Measurements from ENCODE around the gene COTL1. TPM values are rescaled to one million over a fixed set of nuclear protein-coding genes. Genes with fewer than 3 reads are reported as not detected.

COTL1 gene
- total RNA-seq, 1 experiment from 2014 or later: 34.1 TPM

DNA sequence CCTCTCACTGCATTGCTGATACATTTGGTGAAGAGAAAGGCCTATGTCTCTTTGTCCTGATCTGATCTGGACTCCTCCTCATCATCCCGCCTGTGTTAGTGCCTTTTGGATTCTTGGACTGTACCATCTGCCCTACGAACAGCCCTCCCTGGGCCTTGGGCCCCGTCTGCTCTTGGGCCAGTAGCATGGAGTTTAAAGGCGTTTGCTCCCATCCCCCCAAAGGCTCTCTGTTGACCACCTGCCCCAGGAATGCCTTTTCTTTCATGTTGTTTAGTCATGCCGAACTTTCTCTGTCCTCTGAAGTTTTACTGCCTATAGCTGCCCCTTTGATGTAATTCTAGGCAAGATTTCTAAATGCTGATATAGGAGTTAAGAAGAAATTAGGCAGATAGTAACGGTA lies 82.5 kb downstream of the COTL1 start:
- POLR2A ChIA-PET (ENCODE audit: low non-redundant PET): no interaction called here
- no peak for TF ChIP-seq EZH2 (IDR thresholded peaks at IDR 0.05; ENCODE audit: borderline replicate concordance, low read depth, low read length, poor library complexity, severe bottlenecking)
- TF ChIP-seq, protein P1, sequence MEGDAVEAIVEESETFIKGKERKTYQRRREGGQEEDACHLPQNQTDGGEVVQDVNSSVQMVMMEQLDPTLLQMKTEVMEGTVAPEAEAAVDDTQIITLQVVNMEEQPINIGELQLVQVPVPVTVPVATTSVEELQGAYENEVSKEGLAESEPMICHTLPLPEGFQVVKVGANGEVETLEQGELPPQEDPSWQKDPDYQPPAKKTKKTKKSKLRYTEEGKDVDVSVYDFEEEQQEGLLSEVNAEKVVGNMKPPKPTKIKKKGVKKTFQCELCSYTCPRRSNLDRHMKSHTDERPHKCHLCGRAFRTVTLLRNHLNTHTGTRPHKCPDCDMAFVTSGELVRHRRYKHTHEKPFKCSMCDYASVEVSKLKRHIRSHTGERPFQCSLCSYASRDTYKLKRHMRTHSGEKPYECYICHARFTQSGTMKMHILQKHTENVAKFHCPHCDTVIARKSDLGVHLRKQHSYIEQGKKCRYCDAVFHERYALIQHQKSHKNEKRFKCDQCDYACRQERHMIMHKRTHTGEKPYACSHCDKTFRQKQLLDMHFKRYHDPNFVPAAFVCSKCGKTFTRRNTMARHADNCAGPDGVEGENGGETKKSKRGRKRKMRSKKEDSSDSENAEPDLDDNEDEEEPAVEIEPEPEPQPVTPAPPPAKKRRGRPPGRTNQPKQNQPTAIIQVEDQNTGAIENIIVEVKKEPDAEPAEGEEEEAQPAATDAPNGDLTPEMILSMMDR (conservative IDR thresholded peaks at IDR 0.05; ENCODE audit: low read depth, low read length): no peak
- Histone ChIP-seq H3K4me3 (ENCODE audit: low read depth, low read length, poor library complexity, severe bottlenecking) (no peak overlapping the region), H3K4me1 (ENCODE audit: insufficient read depth, low read length, poor library complexity, severe bottlenecking) (no peaks in the 10 kb centered on the region), H3K9me3 (ENCODE audit: low read depth, low read length, poor library complexity, severe bottlenecking) (no peaks in the 10 kb centered on the region), H3K27me3 (replicated peaks; ENCODE audit: insufficient read depth, low read depth, low read length, poor library complexity) (no peaks in the 10 kb centered on the region), H3K36me3 (ENCODE audit: insufficient read depth, low read length, poor library complexity, severe bottlenecking) (no peaks in the 10 kb centered on the region), H3K27ac (ENCODE audit: low read depth, low read length, poor library complexity, severe bottlenecking) (no peak overlapping the region)
- BruUV-seq (replicated peaks): no TSS peak
- DNase-seq (ENCODE audit: low spot score): no peak
- intact Hi-C loops (cut with micrococcal nuclease; ENCODE audit: unreplicated experiment): no loop called here
- CTCF ChIA-PET: no interaction called here

DNA sequence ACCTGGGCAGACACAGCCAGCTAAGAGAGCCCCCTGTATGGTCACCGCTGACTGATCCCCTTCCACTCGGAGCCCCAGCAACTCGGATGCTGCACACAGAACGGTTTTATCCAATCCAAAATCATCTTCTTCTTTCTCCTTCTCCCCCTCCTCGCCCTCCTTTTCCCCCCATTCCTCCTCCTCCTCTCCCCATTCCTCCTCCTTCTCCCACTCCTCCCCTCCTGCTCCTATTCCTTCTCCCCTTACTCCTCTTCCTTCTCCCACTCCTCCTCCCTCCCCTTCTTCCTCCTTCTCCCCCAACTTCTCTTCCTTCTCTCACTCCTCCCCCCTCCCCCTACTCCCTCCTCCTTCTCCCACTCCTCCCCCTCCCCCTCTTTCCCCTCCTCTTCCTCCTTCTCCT lies 83.1 kb downstream of the COTL1 start:
- POLR2A ChIA-PET (ENCODE audit: low non-redundant PET): no interaction called here
- TF ChIP-seq EZH2 (IDR thresholded peaks at IDR 0.05; ENCODE audit: borderline replicate concordance, low read depth, low read length, poor library complexity, severe bottlenecking): no peak
- TF ChIP-seq, protein P1 (conservative IDR thresholded peaks at IDR 0.05; ENCODE audit: low read depth, low read length): no peak
- no peaks in the 10 kb centered on the region for H3K36me3 ChIP-seq (ENCODE audit: insufficient read depth, low read length, poor library complexity, severe bottlenecking)
- BruUV-seq (replicated peaks): no TSS peak
- H3K4me3 ChIP-seq (ENCODE audit: low read depth, low read length, poor library complexity, severe bottlenecking): no peak overlapping the region
- no peaks in the 10 kb centered on the region for H3K9me3 ChIP-seq (ENCODE audit: low read depth, low read length, poor library complexity, severe bottlenecking)
- H3K27ac ChIP-seq (ENCODE audit: low read depth, low read length, poor library complexity, severe bottlenecking): no peak overlapping the region
- no peaks in the 10 kb centered on the region for H3K4me1 ChIP-seq (ENCODE audit: insufficient read depth, low read length, poor library complexity, severe bottlenecking)
- intact Hi-C loops (cut with micrococcal nuclease; ENCODE audit: unreplicated experiment): no loop called here
- CTCF ChIA-PET: no interaction called here
- DNase-seq (ENCODE audit: low spot score): no peak
- no peaks in the 10 kb centered on the region for H3K27me3 ChIP-seq (replicated peaks; ENCODE audit: insufficient read depth, low read depth, low read length, poor library complexity)

DNA sequence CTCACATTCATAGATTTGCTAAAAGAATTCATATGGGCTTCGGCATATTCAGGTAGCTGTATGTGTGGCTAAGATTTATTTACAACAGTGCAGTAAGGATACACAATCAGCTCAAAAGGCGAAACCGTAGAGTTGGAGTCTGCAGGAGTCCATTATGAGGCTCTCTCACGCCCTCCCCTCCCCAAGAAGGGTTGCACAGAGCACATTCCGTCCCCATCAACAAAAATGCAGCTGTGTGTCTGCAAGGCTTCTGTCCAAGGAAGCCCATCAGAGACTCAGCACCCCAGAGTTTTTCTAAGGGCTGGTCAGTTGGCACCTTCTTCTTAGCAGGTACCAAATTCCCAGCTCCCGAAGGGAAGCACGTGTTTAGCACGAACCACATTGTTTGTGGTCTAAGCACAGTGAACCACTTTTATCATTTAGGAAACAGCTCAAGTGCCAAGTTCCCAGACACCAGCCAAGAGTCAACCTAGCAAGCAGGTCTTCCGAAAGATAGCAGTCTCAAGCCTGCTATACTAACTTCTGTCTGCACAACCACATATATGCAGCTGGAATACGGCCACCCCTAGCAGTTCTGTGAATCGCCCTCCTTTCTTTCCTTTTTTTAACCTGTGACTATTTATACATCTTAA lies 84.9 kb downstream of the COTL1 start:
- intact Hi-C loops (cut with micrococcal nuclease; ENCODE audit: unreplicated experiment): no loop called here
- ChIA-PET POLR2A (ENCODE audit: low non-redundant PET) (no interaction called here), CTCF (no interaction called here)
- DNase-seq (ENCODE audit: low spot score): no peak
- BruUV-seq (replicated peaks): no TSS peak
- no peak overlapping the region for H3K4me3 ChIP-seq (ENCODE audit: low read depth, low read length, poor library complexity, severe bottlenecking)
- H3K4me1 ChIP-seq (ENCODE audit: insufficient read depth, low read length, poor library complexity, severe bottlenecking): no peaks in the 10 kb centered on the region
- H3K36me3 ChIP-seq (ENCODE audit: insufficient read depth, low read length, poor library complexity, severe bottlenecking): no peaks in the 10 kb centered on the region
- TF ChIP-seq, protein P1 (conservative IDR thresholded peaks at IDR 0.05; ENCODE audit: low read depth, low read length): no peak
- no peak for TF ChIP-seq EZH2 (IDR thresholded peaks at IDR 0.05; ENCODE audit: borderline replicate concordance, low read depth, low read length, poor library complexity, severe bottlenecking)
- no peaks in the 10 kb centered on the region for H3K9me3 ChIP-seq (ENCODE audit: low read depth, low read length, poor library complexity, severe bottlenecking)
- no peak overlapping the region for H3K27ac ChIP-seq (ENCODE audit: low read depth, low read length, poor library complexity, severe bottlenecking)
- no peaks in the 10 kb centered on the region for H3K27me3 ChIP-seq (replicated peaks; ENCODE audit: insufficient read depth, low read depth, low read length, poor library complexity)
